ENCODE results near the gene CD3E.

- no peak for TF ChIP-seq POLR2AphosphoS5 (IDR thresholded peaks at IDR 0.05; ENCODE audit: low read depth)
- no peak for TF ChIP-seq STAT1 (IDR thresholded peaks at IDR 0.05; ENCODE audit: unreplicated experiment)
- no peak for TF ChIP-seq CREB1 (CRISPR knock-in tag; IDR thresholded peaks at IDR 0.05; ENCODE audit: low read depth)
- TF ChIP-seq, protein P1, sequence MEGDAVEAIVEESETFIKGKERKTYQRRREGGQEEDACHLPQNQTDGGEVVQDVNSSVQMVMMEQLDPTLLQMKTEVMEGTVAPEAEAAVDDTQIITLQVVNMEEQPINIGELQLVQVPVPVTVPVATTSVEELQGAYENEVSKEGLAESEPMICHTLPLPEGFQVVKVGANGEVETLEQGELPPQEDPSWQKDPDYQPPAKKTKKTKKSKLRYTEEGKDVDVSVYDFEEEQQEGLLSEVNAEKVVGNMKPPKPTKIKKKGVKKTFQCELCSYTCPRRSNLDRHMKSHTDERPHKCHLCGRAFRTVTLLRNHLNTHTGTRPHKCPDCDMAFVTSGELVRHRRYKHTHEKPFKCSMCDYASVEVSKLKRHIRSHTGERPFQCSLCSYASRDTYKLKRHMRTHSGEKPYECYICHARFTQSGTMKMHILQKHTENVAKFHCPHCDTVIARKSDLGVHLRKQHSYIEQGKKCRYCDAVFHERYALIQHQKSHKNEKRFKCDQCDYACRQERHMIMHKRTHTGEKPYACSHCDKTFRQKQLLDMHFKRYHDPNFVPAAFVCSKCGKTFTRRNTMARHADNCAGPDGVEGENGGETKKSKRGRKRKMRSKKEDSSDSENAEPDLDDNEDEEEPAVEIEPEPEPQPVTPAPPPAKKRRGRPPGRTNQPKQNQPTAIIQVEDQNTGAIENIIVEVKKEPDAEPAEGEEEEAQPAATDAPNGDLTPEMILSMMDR (conservative IDR thresholded peaks at IDR 0.05; ENCODE audit: low read depth in 2 of 2), result no peak
- TF ChIP-seq EZH2phosphoT487 (IDR thresholded peaks at IDR 0.05; ENCODE audit: unreplicated experiment), result no peak
- TF ChIP-seq, protein P2, sequence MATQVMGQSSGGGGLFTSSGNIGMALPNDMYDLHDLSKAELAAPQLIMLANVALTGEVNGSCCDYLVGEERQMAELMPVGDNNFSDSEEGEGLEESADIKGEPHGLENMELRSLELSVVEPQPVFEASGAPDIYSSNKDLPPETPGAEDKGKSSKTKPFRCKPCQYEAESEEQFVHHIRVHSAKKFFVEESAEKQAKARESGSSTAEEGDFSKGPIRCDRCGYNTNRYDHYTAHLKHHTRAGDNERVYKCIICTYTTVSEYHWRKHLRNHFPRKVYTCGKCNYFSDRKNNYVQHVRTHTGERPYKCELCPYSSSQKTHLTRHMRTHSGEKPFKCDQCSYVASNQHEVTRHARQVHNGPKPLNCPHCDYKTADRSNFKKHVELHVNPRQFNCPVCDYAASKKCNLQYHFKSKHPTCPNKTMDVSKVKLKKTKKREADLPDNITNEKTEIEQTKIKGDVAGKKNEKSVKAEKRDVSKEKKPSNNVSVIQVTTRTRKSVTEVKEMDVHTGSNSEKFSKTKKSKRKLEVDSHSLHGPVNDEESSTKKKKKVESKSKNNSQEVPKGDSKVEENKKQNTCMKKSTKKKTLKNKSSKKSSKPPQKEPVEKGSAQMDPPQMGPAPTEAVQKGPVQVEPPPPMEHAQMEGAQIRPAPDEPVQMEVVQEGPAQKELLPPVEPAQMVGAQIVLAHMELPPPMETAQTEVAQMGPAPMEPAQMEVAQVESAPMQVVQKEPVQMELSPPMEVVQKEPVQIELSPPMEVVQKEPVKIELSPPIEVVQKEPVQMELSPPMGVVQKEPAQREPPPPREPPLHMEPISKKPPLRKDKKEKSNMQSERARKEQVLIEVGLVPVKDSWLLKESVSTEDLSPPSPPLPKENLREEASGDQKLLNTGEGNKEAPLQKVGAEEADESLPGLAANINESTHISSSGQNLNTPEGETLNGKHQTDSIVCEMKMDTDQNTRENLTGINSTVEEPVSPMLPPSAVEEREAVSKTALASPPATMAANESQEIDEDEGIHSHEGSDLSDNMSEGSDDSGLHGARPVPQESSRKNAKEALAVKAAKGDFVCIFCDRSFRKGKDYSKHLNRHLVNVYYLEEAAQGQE (IDR thresholded peaks at IDR 0.05; ENCODE audit: unreplicated experiment), result no peak
- TF ChIP-seq EZH2 (IDR thresholded peaks at IDR 0.05; ENCODE audit: low read depth, unreplicated experiment), result no peak
- TF ChIP-seq JUNB (IDR thresholded peaks at IDR 0.05; ENCODE audit: unreplicated experiment), result no peak
- no peak for TF ChIP-seq ETS1 (IDR thresholded peaks at IDR 0.05)
Observed at GRCh38 chr11:118313242-118313641, 8.7 kb downstream of the CD3E start.
